HCT116 (cell line): ENCODE results near the gene CATSPER4. TPM values are rescaled to one million over a fixed set of nuclear protein-coding genes. Genes with fewer than 3 reads are reported as not detected.

ENCODE experiments used
- ATAC-seq: fragments of 200-7000 bp; cut with Tn5 transposase; 2 replicates; pipeline ENCODE4 v1.9.1; 2020; ENCODE audit warnings: mild to moderate bottlenecking, moderate library complexity
- BruUV-seq: library from RNA; stranded (reverse); fragments of 400-500 nt; replicated peaks from 2 replicates; lab custom pipeline; 2021; lab: Mats Ljungman, UMichigan
- CTCF ChIA-PET: fragments of 300-600 bp; sonication (Branson Sonifier 250); formaldehyde crosslinking; loops from one replicate; lab custom pipeline; 2021; ENCODE audit warnings: antibody characterized with exemption; lab: Charles Lee
- POLR2A ChIA-PET: fragments of 300-600, 350-600 bp; sonication (Branson Sonifier 250); formaldehyde crosslinking; loops from one replicate; lab custom pipeline; 2021; ENCODE audit warnings: antibody characterized with exemption; lab: Charles Lee
- RAD21 ChIA-PET, 2 experiments: fragments of 300-600 bp; sonication (Branson Sonifier 250); formaldehyde crosslinking; loops; one replicate each; lab custom pipeline; 2023; ENCODE audit warnings: low total read pairs in 2 of 2; ENCODE audit not compliant: uncharacterized antibody in 2 of 2, unreplicated experiment in 2 of 2, low non-redundant PET in 1 of 2; lab: Charles Lee
- DNase-seq: peaks from one replicate; pipeline ENCODE4 v3.0.0-alpha.2; 2010; ENCODE audit warnings: low read depth, low spot score
- H2AFZ ChIP-seq: fragments of 200-600 bp; shearing (Covaris generic), sonication (generic); 2 replicates; pipeline ENCODE4 v1.6.1; 2017; ENCODE audit warnings: low read depth, mixed run types, mixed read lengths, antibody characterized with exemption, low read length; ENCODE audit not compliant: poor library complexity, severe bottlenecking
- H3K27ac ChIP-seq: 2 replicates; pipeline ENCODE4 v1.5.1; 2012; ENCODE audit warnings: low read depth, low read length
- H3K27me3 ChIP-seq: fragments of 200-600 bp; sonication (generic); 2 replicates; pipeline ENCODE4 v1.6.1; 2016; ENCODE audit warnings: mixed run types, low read length, mixed read lengths; ENCODE audit not compliant: insufficient read depth
- H3K36me3 ChIP-seq, 2 experiments: fragments of 200-500 bp in 1 of 2; fragments of 200-600 bp in 1 of 2; sonication (Bioruptor generic) in 1 of 2; sonication (generic) in 1 of 2; 2 replicates each; pipeline versions ENCODE4 v1.5.1 to v1.6.1; 2014 to 2016; ENCODE audit warnings: low read length in 2 of 2, inconsistent platforms in 1 of 2, mixed read lengths in 1 of 2, mixed run types in 1 of 2; ENCODE audit not compliant: insufficient read depth in 2 of 2, control insufficient read depth in 1 of 2
- H3K4me1 ChIP-seq, 2 experiments: fragments of 200-600 bp in 1 of 2; sonication (generic) in 1 of 2; 2 replicates each; pipeline versions ENCODE4 v1.5.1 to v1.6.1; 2012 to 2017; ENCODE audit warnings: low read length in 2 of 2, inconsistent platforms in 1 of 2, mild to moderate bottlenecking in 1 of 2, mixed read lengths in 1 of 2, mixed run types in 1 of 2, moderate library complexity in 1 of 2; ENCODE audit not compliant: insufficient read depth in 2 of 2, control insufficient read depth in 1 of 2
- H3K4me2 ChIP-seq: fragments of 200-600 bp; sonication (generic); 2 replicates; pipeline ENCODE4 v1.6.1; 2017; ENCODE audit warnings: mixed run types, low read length, mixed read lengths
- H3K4me3 ChIP-seq, 2 experiments: fragments of 200-600 bp in 1 of 2; sonication (generic) in 1 of 2; replicated peaks in 1 of 2; 2 replicates each; pipeline ENCODE4 v1.5.1; 2011 to 2016; ENCODE audit warnings: low read length in 2 of 2, control low read depth in 1 of 2, low read depth in 1 of 2, mild to moderate bottlenecking in 1 of 2, mixed read lengths in 1 of 2, mixed run types in 1 of 2
- H3K79me2 ChIP-seq: fragments of 200-600 bp; sonication (generic); 2 replicates; pipeline ENCODE4 v1.6.1; 2017; ENCODE audit warnings: mild to moderate bottlenecking, mixed run types, low read length, moderate library complexity, mixed read lengths; ENCODE audit not compliant: insufficient read depth
- H3K9ac ChIP-seq: fragments of 200-600 bp; sonication (generic); 2 replicates; pipeline ENCODE4 v1.6.1; 2016; ENCODE audit warnings: low read length, mixed read lengths
- H3K9me2 ChIP-seq: fragments of 200-600 bp; sonication (generic), shearing (Covaris generic); 2 replicates; pipeline ENCODE4 v1.6.1; 2017; ENCODE audit warnings: mixed run types, mild to moderate bottlenecking, moderate library complexity; ENCODE audit not compliant: insufficient read depth
- H3K9me3 ChIP-seq, 2 experiments: fragments of 200-500 bp in 1 of 2; fragments of 200-600 bp in 1 of 2; sonication (Bioruptor generic) in 1 of 2; sonication (generic) in 1 of 2; 2 replicates each; pipeline ENCODE4 v1.6.1; 2014 to 2017; ENCODE audit warnings: low read length in 2 of 2, mixed read lengths in 2 of 2, inconsistent platforms in 1 of 2, low read depth in 1 of 2, mild to moderate bottlenecking in 1 of 2, mixed run types in 1 of 2, moderate library complexity in 1 of 2; ENCODE audit not compliant: control insufficient read depth in 1 of 2, insufficient read depth in 1 of 2
- H4K20me1 ChIP-seq: fragments of 200-600 bp; sonication (generic), shearing (Covaris generic); 2 replicates; pipeline ENCODE4 v1.6.1; 2017; ENCODE audit warnings: mixed run types, mild to moderate bottlenecking, moderate library complexity; ENCODE audit not compliant: insufficient read depth
- CEBPB ChIP-seq: IDR thresholded peaks from 2 replicates; pipeline ENCODE4 v1.6.1; 2012; ENCODE audit warnings: low read depth
- EGR1 ChIP-seq: IDR thresholded peaks from 2 replicates; pipeline ENCODE4 v1.6.1; 2012; ENCODE audit warnings: low read depth
- ELF1 ChIP-seq: IDR thresholded peaks from 2 replicates; pipeline ENCODE4 v1.6.1; 2012; ENCODE audit warnings: low read depth, borderline replicate concordance
- EZH2phosphoT487 ChIP-seq: fragments of 200-600 bp; IDR thresholded peaks from 2 replicates; pipeline ENCODE4 v1.6.1; 2018; ENCODE audit warnings: antibody characterized with exemption, borderline replicate concordance
- POLR2A ChIP-seq: IDR thresholded peaks from 2 replicates; pipeline ENCODE4 v1.7.0; 2011; ENCODE audit warnings: borderline replicate concordance; ENCODE audit not compliant: insufficient read depth, insufficient read length; ENCODE audit errors: extremely low read depth
- RAD21 ChIP-seq: IDR thresholded peaks from 2 replicates; pipeline ENCODE4 v1.6.1; 2012; ENCODE audit warnings: low read depth, mild to moderate bottlenecking
- SIN3A ChIP-seq: IDR thresholded peaks from 2 replicates; pipeline ENCODE4 v1.6.1; 2012; ENCODE audit warnings: low read depth
- SRF ChIP-seq: IDR thresholded peaks from 2 replicates; pipeline ENCODE4 v1.6.1; 2012; ENCODE audit warnings: low read depth
- YY1 ChIP-seq: IDR thresholded peaks from 2 replicates; pipeline ENCODE4 v1.6.1; 2011; ENCODE audit warnings: low read length, low read depth, moderate library complexity, mild to moderate bottlenecking; ENCODE audit not compliant: insufficient replicate concordance; ENCODE audit errors: extremely low read depth
- ZFX ChIP-seq: fragments of 450-650 bp; IDR thresholded peaks from 2 replicates; pipeline ENCODE4 v1.6.1; 2017
- ZNF274 ChIP-seq: fragments of 200-500 bp; sonication (Bioruptor generic); IDR thresholded peaks from 2 replicates; pipeline ENCODE4 v1.6.1; 2014; ENCODE audit warnings: mild to moderate bottlenecking, low read depth, low read length, inconsistent platforms
- intact Hi-C: fragments of 100-400 bp; cut with micrococcal nuclease; formaldehyde crosslinking; loops from 2 replicates; pipeline ENCODE4 v1.10.0; 2022
- total RNA-seq: library from RNA; stranded (reverse); gene quantifications from one replicate; pipeline ENCODE4 v1.2.1, GENCODE V29; 2021; ENCODE audit not compliant: unreplicated experiment
- TF ChIP-seq, protein P1 (sequence below): IDR thresholded peaks from 2 replicates; pipeline ENCODE4 v1.6.1; 2012; ENCODE audit warnings: low read depth
- TF ChIP-seq, protein P2 (sequence below): IDR thresholded peaks from 2 replicates; pipeline ENCODE4 v1.6.1; 2012

Gene CATSPER4
- total RNA-seq, 1 experiment from 2014 or later, result not detected

DNA sequence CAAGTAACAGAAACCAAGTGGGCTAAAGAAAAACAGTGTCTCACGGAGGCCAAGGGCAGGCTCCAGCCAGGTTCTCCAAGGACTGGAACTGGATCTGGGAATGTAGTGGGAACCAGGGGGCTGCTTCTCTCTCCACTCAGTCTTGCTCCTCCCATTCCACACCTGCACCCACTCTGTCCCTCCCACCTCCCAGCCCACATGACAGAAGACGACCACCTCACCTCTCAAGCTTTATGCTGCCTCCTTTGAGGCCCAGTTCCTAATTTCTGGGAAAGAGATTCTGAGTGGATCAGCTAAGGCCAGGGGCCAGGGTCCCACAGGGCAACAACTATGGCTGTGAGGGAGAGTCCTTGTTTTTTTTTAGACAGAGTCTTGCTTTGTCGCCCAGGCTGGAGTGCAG, 24.8 kb downstream of the CATSPER4 start:
- H3K9me2 ChIP-seq, result no peaks in the 10 kb centered on the region
- no peaks in the 10 kb centered on the region for H3K79me2 ChIP-seq
- no peak overlapping the region for H2AFZ ChIP-seq
- H3K36me3 ChIP-seq, result no peaks in the 10 kb centered on the region
- no peak for ATAC-seq
- no peak overlapping the region for H3K4me3 ChIP-seq
- no peak overlapping the region for H3K9ac ChIP-seq
- no peaks in the 10 kb centered on the region for H3K9me3 ChIP-seq
- no peak overlapping the region for H3K4me2 ChIP-seq
- TF ChIP-seq, protein P1, sequence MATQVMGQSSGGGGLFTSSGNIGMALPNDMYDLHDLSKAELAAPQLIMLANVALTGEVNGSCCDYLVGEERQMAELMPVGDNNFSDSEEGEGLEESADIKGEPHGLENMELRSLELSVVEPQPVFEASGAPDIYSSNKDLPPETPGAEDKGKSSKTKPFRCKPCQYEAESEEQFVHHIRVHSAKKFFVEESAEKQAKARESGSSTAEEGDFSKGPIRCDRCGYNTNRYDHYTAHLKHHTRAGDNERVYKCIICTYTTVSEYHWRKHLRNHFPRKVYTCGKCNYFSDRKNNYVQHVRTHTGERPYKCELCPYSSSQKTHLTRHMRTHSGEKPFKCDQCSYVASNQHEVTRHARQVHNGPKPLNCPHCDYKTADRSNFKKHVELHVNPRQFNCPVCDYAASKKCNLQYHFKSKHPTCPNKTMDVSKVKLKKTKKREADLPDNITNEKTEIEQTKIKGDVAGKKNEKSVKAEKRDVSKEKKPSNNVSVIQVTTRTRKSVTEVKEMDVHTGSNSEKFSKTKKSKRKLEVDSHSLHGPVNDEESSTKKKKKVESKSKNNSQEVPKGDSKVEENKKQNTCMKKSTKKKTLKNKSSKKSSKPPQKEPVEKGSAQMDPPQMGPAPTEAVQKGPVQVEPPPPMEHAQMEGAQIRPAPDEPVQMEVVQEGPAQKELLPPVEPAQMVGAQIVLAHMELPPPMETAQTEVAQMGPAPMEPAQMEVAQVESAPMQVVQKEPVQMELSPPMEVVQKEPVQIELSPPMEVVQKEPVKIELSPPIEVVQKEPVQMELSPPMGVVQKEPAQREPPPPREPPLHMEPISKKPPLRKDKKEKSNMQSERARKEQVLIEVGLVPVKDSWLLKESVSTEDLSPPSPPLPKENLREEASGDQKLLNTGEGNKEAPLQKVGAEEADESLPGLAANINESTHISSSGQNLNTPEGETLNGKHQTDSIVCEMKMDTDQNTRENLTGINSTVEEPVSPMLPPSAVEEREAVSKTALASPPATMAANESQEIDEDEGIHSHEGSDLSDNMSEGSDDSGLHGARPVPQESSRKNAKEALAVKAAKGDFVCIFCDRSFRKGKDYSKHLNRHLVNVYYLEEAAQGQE, result no peak
- TF ChIP-seq SIN3A, result no peak
- TF ChIP-seq YY1, result no peak
- peaks cover under 1 to 3% of the 10 kb centered on the region in 2 experiments; a peak in 2 of 4 replicates for H3K4me1 ChIP-seq
- no peaks in the 10 kb centered on the region for H4K20me1 ChIP-seq
- intact Hi-C loops, result no loop called here
- ChIA-PET POLR2A (no interaction called here), CTCF (interaction anchor here (1.1 kb wide), 1 partner anchor 19 kb away, joined by 3 read pairs; the partner anchor contains the start of gene CEP85), RAD21 (no interaction called here)
- no TSS peak for BruUV-seq
- no peaks in the 10 kb centered on the region for H3K27me3 ChIP-seq
- no peak overlapping the region for H3K27ac ChIP-seq
- DNase-seq, result no peak

DNA sequence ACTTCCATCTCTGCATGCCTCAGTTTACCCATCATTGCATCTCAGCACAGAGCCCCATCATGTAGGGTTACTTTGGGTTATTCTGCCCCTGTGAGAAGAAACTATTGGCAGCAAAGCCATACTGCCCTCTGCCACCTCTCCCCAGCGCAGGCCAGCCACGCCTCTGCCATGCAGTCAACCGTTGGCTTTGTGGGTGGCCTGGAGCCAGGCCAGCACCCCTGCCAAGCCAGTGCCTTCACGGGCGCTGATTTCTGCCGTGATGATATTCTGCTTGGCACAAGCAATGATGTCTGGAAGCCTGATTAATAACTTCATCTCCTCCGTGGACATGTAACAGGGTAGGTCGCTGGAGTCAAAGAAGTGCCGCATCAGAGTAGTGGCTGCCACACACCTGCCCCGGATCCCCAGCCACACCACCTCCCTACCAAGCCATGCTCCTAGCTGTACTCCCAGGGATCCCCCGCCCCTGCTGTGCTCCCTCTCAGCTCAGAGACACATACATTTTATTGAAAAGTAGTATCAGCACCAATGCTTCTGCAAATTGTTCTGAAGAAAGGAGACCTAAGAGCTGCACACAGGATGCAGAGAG, 28.6 kb downstream of the CATSPER4 start:
- Histone ChIP-seq H3K9ac (no peak overlapping the region), H3K79me2 (no peaks in the 10 kb centered on the region), H3K36me3 (no peaks in the 10 kb centered on the region), H4K20me1 (no peaks in the 10 kb centered on the region), H3K4me1 (peaks cover 9 to 10% of the 10 kb centered on the region in 2 experiments; a peak in 2 of 4 replicates), H3K4me2 (no peak overlapping the region), H3K9me3 (no peaks in the 10 kb centered on the region), H3K27ac (no peak overlapping the region), H3K9me2 (no peaks in the 10 kb centered on the region), H2AFZ (no peak overlapping the region), H3K4me3 (no peak overlapping the region), H3K27me3 (no peaks in the 10 kb centered on the region)
- RAD21 ChIA-PET, result no interaction called here
- CTCF ChIA-PET, result no interaction called here
- intact Hi-C loops, result no loop called here
- DNase-seq, result no peak
- no peak for ATAC-seq
- no TSS peak for BruUV-seq
- POLR2A ChIA-PET, result no interaction called here
- TF ChIP-seq ELF1, result no peak
- no peak for TF ChIP-seq ZNF274
- no peak for TF ChIP-seq EGR1
- TF ChIP-seq POLR2A, result no peak
- no peak for TF ChIP-seq CEBPB
- TF ChIP-seq YY1, result no peak
- TF ChIP-seq SIN3A, result no peak
- no peak for TF ChIP-seq SRF
- TF ChIP-seq, protein P2, sequence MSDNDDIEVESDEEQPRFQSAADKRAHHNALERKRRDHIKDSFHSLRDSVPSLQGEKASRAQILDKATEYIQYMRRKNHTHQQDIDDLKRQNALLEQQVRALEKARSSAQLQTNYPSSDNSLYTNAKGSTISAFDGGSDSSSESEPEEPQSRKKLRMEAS, result no peak
- no peak for TF ChIP-seq ZFX
- no peak for TF ChIP-seq RAD21
- TF ChIP-seq EZH2phosphoT487, result no peak
